GM13977 (cell line): ENCODE measurements around the gene DPP10.

Experiments
- DNase-seq: peaks from one replicate; pipeline ENCODE4 v3.0.0; 2012; ENCODE audit warnings: low spot score
- CTCF ChIP-seq: IDR thresholded peaks from 2 replicates; pipeline ENCODE4 v1.5.1; 2012; ENCODE audit warnings: mild to moderate bottlenecking, control low read depth; ENCODE audit not compliant: insufficient read depth; ENCODE audit errors: extremely low read depth, missing control alignments
- in situ Hi-C: fragments of 300-500 bp; cut with MboI; formaldehyde crosslinking; loops from one replicate; pipeline ENCODE4 v1.12.0; 2022; ENCODE audit warnings: low sequenced_read_pairs, low pct_unique_long_range_greater_than_20kb, mixed read lengths, inconsistent platforms; ENCODE audit not compliant: unreplicated experiment

DPP10 gene

GRCh38 chr2:114714313-114714712 is 271.9 kb downstream of the DPP10 start:
- TF ChIP-seq CTCF = no peak
- in situ Hi-C loops = no loop called here

GRCh38 chr2:114717049-114717448 is 274.6 kb downstream of the DPP10 start:
- TF ChIP-seq CTCF = no peak
- DNase-seq = no peak
- in situ Hi-C loops = no loop called here

More at GRCh38 chr2:114714313-114714712, 271.9 kb downstream of the DPP10 start:
- no peak for DNase-seq

- no peak for TF ChIP-seq CTCF
- no peak for DNase-seq
- in situ Hi-C loops = no loop called here
These were observed 282.0 kb downstream of the DPP10 start for GRCh38 chr2:114724454-114724853.

GRCh38 chr2:114727012-114727411 is 284.6 kb downstream of the DPP10 start:
- in situ Hi-C loops = no loop called here
- DNase-seq = no peak
- TF ChIP-seq CTCF = no peak

- no peak for DNase-seq
- in situ Hi-C loops = no loop called here
- TF ChIP-seq CTCF = no peak
These were observed 285.9 kb downstream of the DPP10 start for GRCh38 chr2:114728372-114728771.

- no peak for TF ChIP-seq CTCF
These were observed 286.6 kb downstream of the DPP10 start for GRCh38 chr2:114729026-114729425.

GRCh38 chr2:114735126-114735525 is 292.7 kb downstream of the DPP10 start:
- DNase-seq = no peak
- TF ChIP-seq CTCF = no peak
- in situ Hi-C loops = no loop called here

More at GRCh38 chr2:114729026-114729425, 286.6 kb downstream of the DPP10 start:
- DNase-seq = no peak
- in situ Hi-C loops = no loop called here
